Posterior vena cava (tissue), 2 donors: ENCODE results near the gene CATSPER3. TPM values are rescaled to one million over a fixed set of nuclear protein-coding genes. Genes with fewer than 3 reads are reported as not detected.

Experiments used
- DNase-seq: peaks from one replicate; pipeline ENCODE4 v3.0.0-alpha.2; 2020; ENCODE audit warnings: low spot score
- intact Hi-C, 2 donors: fragments of 100-400 bp; cut with DNase I; formaldehyde crosslinking; loops; one replicate each; pipeline versions ENCODE4 v1.14.1 to v1.14.2; 2022 to 2023
- total RNA-seq, 2 donors: library from RNA; stranded (reverse); fragmentation: NEBNext Ultra II Directional; extraction: Animal tissue kit (Norgen Biotek cat#: 25700); gene quantifications; one replicate each; pipeline ENCODE4 v1.2.1, GENCODE V29; 2021
- donor health status: DM: yes; HTN: yes; CAD: no.
- donor health status: DM: yes; HTN: yes; CAD: no.

The CATSPER3 gene
- total RNA-seq, 2 donors from 2014 or later: 0.43 TPM; not detected in 1

- intact Hi-C loops: no loop called here
- no peak for DNase-seq
Measured at GRCh38 chr5:135008556-135008955, 40.8 kb downstream of the CATSPER3 start.

GRCh38 chr5:135008981-135009735 lies 41.5 kb downstream of the CATSPER3 start:
- DNase-seq: no peak
- intact Hi-C loops: no loop called here

- intact Hi-C loops: no loop called here
- peak; percentile 49 for DNase-seq
Measured at GRCh38 chr5:135009736-135010501, 42.2 kb downstream of the CATSPER3 start.

GRCh38 chr5:135010502-135011354 lies 43.0 kb downstream of the CATSPER3 start:
- intact Hi-C loops: no loop called here

GRCh38 chr5:135011355-135012032 lies 43.8 kb downstream of the CATSPER3 start:
- intact Hi-C loops: no loop called here
- DNase-seq: no peak

More at GRCh38 chr5:135010502-135011354, 43.0 kb downstream of the CATSPER3 start:
- DNase-seq: no peak

GRCh38 chr5:135012033-135012588 lies 44.4 kb downstream of the CATSPER3 start:
- DNase-seq: peak; percentile 58
- intact Hi-C loops: no loop called here

GRCh38 chr5:135012951-135013391 lies 45.3 kb downstream of the CATSPER3 start:
- DNase-seq: no peak
- intact Hi-C loops: no loop called here

- DNase-seq: no peak
- intact Hi-C loops: no loop called here
Measured at GRCh38 chr5:135013445-135013844, 45.7 kb downstream of the CATSPER3 start.

GRCh38 chr5:135013947-135014570 lies 46.4 kb downstream of the CATSPER3 start:
- peak; percentile 67 for DNase-seq
- intact Hi-C loops: no loop called here

GRCh38 chr5:135015942-135016341 lies 48.2 kb downstream of the CATSPER3 start:
- no peak for DNase-seq
- intact Hi-C loops: no loop called here

- DNase-seq: peak; percentile 66
Measured at GRCh38 chr5:135016861-135017290, 49.2 kb downstream of the CATSPER3 start.

GRCh38 chr5:135018457-135018856 lies 50.8 kb downstream of the CATSPER3 start:
- intact Hi-C loops: no loop called here
- DNase-seq: peak; percentile 26

More at GRCh38 chr5:135016861-135017290, 49.2 kb downstream of the CATSPER3 start:
- intact Hi-C loops: no loop called here

- DNase-seq: peak; percentile 59
Measured at GRCh38 chr5:135019314-135019713, 51.6 kb downstream of the CATSPER3 start.

GRCh38 chr5:135020111-135020895 lies 52.6 kb downstream of the CATSPER3 start:
- DNase-seq: peak; percentile 31
- intact Hi-C loops: no loop called here

More at GRCh38 chr5:135019314-135019713, 51.6 kb downstream of the CATSPER3 start:
- intact Hi-C loops: no loop called here

- intact Hi-C loops: no loop called here
- DNase-seq: peak; percentile 52
Measured at GRCh38 chr5:135024956-135025729, 57.4 kb downstream of the CATSPER3 start.
